GM10248 (cell line): ENCODE measurements around the gene CACNA1E.

Source experiments
- CTCF ChIA-PET: fragments of 300-600 bp; sonication (Branson Sonifier 250); formaldehyde crosslinking; extraction: SDS; loops from one replicate; lab custom pipeline; 2021; ENCODE audit warnings: antibody characterized with exemption; lab: Yijun Ruan, JAX
- POLR2A ChIA-PET: fragments of 350-650 bp; sonication (Branson Sonifier 250); formaldehyde crosslinking; extraction: SDS; loops from one replicate; lab custom pipeline; 2020; ENCODE audit warnings: antibody characterized with exemption; lab: Yijun Ruan, JAX
- DNase-seq: peaks from one replicate; pipeline ENCODE4 v3.0.0; 2012; ENCODE audit errors: extremely low spot score
- TF ChIP-seq, protein P1 (sequence below): IDR thresholded peaks from 2 replicates; pipeline ENCODE4 v1.5.1; 2012; ENCODE audit warnings: mild to moderate bottlenecking, low read depth; ENCODE audit errors: extremely low read depth, missing control alignments, control extremely low read depth

Gene CACNA1E

DNA sequence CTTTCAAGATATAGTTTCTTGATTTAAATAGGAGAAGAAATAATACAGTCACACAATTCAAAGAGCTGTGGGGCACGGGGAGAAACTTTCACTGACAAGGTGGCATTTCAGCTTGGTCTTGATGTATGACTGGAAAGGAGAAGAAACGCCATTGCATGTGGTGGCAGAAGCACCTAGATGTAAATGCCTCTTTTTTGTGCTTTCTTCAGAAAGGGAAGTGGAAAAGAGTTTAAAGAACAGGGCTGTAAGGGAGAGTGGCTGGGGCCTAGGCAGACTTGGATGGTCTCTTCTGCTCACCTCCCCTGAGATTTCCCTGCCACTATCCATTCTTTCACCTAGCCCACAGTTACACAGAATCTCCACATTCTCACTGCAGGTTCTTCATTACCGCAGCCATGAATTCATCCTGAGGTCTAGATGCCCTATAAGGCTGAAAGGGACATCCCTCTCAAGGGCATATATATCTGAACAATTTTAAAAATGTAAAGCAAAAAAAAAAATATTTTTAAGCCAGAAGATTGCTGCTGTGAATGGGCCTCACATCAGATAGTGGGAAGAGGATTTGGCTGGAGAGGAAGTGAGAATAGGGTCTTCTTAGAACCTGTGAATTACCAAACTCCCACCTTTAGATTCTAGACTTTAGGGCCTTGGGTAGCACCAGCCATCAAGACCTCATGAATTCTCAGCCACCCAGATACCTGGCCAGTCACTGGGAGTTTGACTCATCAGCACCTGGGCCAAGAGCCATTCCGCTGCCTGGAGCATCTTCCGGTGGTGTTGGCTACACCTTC, 23.4 kb downstream of the CACNA1E start:
- POLR2A ChIA-PET: no interaction called here
- TF ChIP-seq, protein P1, sequence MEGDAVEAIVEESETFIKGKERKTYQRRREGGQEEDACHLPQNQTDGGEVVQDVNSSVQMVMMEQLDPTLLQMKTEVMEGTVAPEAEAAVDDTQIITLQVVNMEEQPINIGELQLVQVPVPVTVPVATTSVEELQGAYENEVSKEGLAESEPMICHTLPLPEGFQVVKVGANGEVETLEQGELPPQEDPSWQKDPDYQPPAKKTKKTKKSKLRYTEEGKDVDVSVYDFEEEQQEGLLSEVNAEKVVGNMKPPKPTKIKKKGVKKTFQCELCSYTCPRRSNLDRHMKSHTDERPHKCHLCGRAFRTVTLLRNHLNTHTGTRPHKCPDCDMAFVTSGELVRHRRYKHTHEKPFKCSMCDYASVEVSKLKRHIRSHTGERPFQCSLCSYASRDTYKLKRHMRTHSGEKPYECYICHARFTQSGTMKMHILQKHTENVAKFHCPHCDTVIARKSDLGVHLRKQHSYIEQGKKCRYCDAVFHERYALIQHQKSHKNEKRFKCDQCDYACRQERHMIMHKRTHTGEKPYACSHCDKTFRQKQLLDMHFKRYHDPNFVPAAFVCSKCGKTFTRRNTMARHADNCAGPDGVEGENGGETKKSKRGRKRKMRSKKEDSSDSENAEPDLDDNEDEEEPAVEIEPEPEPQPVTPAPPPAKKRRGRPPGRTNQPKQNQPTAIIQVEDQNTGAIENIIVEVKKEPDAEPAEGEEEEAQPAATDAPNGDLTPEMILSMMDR: no peak
- peak; percentile 24 for DNase-seq
- CTCF ChIA-PET: interaction anchor here (1.1 to 6.5 kb wide), 5 partner anchors 10 to 28 kb away, joined by 3 to 87 read pairs (median 3); no protein-coding TSS in a partner anchor

- peak; percentile 44 for DNase-seq
- TF ChIP-seq, protein P1: no peak
- ChIA-PET POLR2A (no interaction called here), CTCF (interaction anchor here (1.4 to 2.6 kb wide), 3 partner anchors 9 to 15 kb away, joined by 3 to 13 read pairs (median 5); no protein-coding TSS in a partner anchor)
Measured at GRCh38 chr1:181508486-181509165, 25.3 kb downstream of the CACNA1E start.

GRCh38 chr1:181513786-181514297, 30.5 kb downstream of the CACNA1E start:
- ChIA-PET CTCF (interaction anchor here (1.9 to 2.6 kb wide), 2 partner anchors 10 to 36 kb away, joined by 7 to 8 read pairs; no protein-coding TSS in a partner anchor), POLR2A (no interaction called here)
- TF ChIP-seq, protein P1: no peak
- DNase-seq: no peak

DNA sequence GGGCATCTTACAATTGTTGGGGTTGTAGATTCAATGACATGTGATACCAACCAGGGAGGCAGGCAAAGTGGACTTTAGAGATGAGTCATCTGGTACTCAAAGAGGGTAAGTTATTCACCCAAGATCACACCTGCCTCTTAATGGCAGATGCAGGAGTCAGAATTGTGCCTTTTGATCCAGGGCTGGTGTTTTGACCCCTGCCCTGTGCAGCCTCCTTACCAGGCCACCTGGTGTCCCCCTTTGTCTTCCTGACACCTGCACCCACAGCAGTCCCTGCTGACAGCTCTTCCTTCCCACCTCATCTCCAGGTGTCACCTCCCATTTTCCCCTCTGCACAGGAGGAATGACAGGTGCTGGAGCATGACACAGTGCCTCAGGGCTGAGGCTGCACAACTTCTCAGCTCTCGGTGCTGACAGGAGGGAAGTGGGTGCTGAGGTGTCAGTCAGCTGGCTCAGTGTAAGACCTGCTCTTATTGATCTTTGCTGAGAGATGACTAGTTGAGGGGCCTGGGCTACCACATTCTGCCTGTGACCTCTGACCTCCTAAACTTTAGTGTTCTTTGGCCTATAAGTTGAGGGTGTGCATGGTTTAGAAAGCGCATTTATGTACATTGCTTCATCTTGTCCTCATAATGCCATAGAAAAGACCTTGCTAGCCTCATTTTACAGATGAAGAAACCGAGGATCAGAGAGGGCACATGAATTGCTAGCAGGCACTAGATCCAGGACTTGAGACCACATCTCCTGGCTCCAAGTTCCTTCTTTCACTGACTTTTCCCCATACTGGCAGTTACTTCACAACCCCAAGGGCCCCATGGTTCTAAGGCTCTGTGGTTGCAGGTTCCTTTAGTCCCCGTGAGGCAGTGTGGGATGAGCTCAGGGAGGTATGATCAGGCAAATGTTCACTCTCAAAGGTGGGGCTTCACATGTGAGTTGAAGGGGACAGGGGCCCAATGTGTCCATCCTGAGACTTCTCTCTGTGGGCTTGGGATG, 31.3 kb downstream of the CACNA1E start:
- TF ChIP-seq, protein P1: no peak
- POLR2A ChIA-PET: no interaction called here
- CTCF ChIA-PET: interaction anchor here (1.9 to 2.6 kb wide), 2 partner anchors 10 to 36 kb away, joined by 7 to 8 read pairs; no protein-coding TSS in a partner anchor
- peak; percentile 26 for DNase-seq

GRCh38 chr1:181516706-181517105, 33.4 kb downstream of the CACNA1E start:
- ChIA-PET POLR2A (no interaction called here), CTCF (interaction anchor here (1.4 to 3.8 kb wide), 4 partner anchors 9 to 420 kb away, joined by 3 to 22 read pairs (median 6); no protein-coding TSS in a partner anchor)
- TF ChIP-seq, protein P1: no peak

More at GRCh38 chr1:181516706-181517105, 33.4 kb downstream of the CACNA1E start:
- DNase-seq: no peak
